ENCODE results near the gene IRF7.

The IRF7 gene

GRCh38 chr11:571802-572185 lies 44.0 kb downstream of the IRF7 start:
- Histone ChIP-seq H3K27me3 (ENCODE audit: insufficient read depth, low read depth, severe bottlenecking) (no peaks in the 10 kb centered on the region), H3K9me3 (ENCODE audit: severe bottlenecking) (no peaks in the 10 kb centered on the region), H3K27ac (no peak overlapping the region), H3K4me3 (ENCODE audit: low read depth, low read length) (no peak overlapping the region), H3K36me3 (no peaks in the 10 kb centered on the region; the same call in 1 of the 2 replicates)
- TF ChIP-seq, protein P1, sequence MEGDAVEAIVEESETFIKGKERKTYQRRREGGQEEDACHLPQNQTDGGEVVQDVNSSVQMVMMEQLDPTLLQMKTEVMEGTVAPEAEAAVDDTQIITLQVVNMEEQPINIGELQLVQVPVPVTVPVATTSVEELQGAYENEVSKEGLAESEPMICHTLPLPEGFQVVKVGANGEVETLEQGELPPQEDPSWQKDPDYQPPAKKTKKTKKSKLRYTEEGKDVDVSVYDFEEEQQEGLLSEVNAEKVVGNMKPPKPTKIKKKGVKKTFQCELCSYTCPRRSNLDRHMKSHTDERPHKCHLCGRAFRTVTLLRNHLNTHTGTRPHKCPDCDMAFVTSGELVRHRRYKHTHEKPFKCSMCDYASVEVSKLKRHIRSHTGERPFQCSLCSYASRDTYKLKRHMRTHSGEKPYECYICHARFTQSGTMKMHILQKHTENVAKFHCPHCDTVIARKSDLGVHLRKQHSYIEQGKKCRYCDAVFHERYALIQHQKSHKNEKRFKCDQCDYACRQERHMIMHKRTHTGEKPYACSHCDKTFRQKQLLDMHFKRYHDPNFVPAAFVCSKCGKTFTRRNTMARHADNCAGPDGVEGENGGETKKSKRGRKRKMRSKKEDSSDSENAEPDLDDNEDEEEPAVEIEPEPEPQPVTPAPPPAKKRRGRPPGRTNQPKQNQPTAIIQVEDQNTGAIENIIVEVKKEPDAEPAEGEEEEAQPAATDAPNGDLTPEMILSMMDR (IDR thresholded peaks at IDR 0.05; ENCODE audit: low read depth, low read length) = no peak
- DNase-seq = no peak

DNA sequence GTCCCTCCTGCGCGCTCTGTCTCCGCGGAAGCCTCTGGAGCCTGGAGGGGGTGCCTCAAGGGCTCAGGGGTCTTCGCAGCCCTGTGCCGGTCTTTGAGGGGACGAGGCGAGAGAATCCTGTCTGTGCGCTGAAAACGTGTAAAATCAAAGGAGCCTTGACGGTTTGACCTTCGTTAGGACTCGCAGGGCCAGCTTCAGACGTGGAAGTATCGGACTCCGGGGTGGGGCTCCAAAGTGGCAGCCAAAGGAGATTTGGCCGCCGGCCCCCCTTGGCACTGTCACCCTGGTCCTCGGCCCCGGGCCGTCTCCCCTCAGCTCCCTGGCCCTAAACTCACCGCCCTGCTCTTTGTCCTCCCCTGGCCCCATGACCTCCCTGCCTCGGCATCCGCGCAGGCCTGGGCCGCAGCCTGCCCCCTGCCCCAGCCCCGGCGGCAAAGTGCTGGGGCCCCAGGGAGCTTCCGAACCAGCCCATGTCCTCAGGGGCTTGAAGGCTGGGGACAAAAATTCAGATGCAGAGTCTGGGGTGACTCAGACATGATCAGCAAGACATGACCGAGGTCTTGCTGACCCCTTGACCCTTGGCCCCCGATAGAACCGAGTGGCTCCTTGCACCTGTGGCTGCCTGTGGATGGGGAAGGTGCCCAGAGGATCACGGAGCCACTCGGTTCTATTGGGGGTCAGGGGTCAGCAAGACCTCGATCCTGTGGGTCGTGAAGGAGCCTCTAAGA lies 46.4 kb downstream of the IRF7 start:
- H3K27me3 ChIP-seq (ENCODE audit: insufficient read depth, low read depth, severe bottlenecking) = no peaks in the 10 kb centered on the region
- peak overlapping the region; percentile 81 for H3K27ac ChIP-seq
- no peak for DNase-seq
- H3K9me3 ChIP-seq (ENCODE audit: severe bottlenecking) = no peaks in the 10 kb centered on the region
- TF ChIP-seq, protein P1 (IDR thresholded peaks at IDR 0.05; ENCODE audit: low read depth, low read length) = no peak
- no peaks in the 10 kb centered on the region; the same call in 1 of the 2 replicates for H3K36me3 ChIP-seq
- H3K4me3 ChIP-seq (ENCODE audit: low read depth, low read length) = peak overlapping the region; percentile 53

DNA sequence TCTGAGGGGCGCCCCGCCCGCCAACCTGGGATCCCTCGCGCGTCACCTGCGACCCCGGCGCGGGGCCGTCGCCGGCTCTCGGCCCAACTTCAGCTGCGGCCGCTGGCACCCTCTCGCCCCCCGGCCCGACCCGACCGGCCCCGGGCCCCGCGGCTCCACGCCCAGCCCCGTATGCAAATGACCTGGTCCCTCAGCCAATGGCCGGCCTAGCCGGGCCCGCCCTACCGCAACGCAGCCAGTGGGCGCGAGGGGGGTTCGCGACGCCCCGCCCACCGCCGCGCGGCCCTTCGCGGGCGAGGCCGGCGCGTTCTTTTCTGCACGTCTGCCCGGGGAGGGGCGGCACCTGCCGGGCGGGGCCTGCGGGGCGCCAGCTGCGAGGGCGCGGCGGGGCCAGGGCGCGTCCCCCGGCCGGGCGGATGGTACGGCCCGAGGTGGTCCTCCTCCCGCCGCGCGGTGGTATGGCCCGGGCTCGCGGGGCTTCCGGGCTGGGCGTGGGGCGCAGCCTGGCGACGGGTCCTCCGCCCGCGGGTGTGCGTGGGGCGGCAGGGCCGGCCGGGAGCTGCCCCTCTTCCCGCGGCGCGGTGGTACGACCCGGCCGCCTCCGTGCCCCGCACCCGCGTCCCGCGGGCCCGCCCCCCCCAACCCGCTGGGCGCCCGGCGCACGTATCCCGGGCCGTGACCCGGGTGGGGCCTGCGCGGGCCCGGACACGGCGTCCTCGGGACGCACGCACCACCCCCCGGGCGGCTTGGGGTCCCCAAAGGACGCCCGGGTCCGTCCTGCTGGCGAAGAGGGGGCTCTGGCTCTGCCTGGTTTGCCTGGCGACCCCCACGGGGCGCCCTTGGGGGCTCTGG lies 47.2 kb downstream of the IRF7 start:
- H3K9me3 ChIP-seq (ENCODE audit: severe bottlenecking) = no peaks in the 10 kb centered on the region
- TF ChIP-seq, protein P1 (IDR thresholded peaks at IDR 0.05; ENCODE audit: low read depth, low read length) = no peak
- H3K27me3 ChIP-seq (ENCODE audit: insufficient read depth, low read depth, severe bottlenecking) = no peaks in the 10 kb centered on the region
- H3K27ac ChIP-seq = peak overlapping the region; percentile 81
- peak; percentile 95 for DNase-seq
- H3K4me3 ChIP-seq (ENCODE audit: low read depth, low read length) = peak overlapping the region; percentile 71
- no peaks in the 10 kb centered on the region; the same call in 1 of the 2 replicates for H3K36me3 ChIP-seq

DNA sequence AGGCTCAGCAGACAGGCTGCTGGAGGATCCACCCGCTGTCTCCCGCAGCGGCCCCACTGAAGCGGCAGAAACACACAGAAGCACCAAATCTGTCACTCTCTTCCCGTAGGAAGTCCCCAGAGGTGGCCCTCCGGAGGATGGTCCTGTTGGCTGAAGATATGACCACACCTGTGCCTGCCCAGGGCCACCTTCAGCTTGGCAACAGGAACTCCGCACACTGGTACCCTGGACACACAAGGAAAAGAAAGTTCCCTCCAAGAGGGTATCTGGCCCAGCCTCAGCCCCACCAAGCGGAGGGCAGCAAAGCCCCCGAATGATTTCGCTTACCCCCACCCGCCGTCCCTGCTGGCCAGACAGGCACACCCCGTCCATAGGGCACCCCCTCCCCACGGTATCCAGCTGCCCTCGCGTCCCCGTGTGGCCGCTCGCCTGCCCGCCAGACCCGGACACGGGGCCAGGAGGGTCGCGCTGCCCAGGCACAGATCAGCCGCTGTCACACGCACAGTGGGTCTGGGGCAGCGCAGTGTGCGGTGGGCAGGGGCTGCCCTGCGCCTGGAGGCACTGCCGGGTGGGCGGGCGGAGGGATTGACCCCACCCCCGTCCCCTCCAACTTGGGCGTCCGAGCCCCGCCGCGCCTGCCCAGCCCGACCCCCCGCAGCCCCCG lies 48.0 kb downstream of the IRF7 start:
- Histone ChIP-seq H3K27ac (peak overlapping the region; percentile 45), H3K27me3 (ENCODE audit: insufficient read depth, low read depth, severe bottlenecking) (no peaks in the 10 kb centered on the region), H3K4me3 (ENCODE audit: low read depth, low read length) (peak overlapping the region; percentile 71), H3K36me3 (peaks cover 4% of the 10 kb centered on the region; the same call in 1 of the 2 replicates), H3K9me3 (ENCODE audit: severe bottlenecking) (no peaks in the 10 kb centered on the region)
- TF ChIP-seq, protein P1 (IDR thresholded peaks at IDR 0.05; ENCODE audit: low read depth, low read length) = no peak
- no peak for DNase-seq

- H3K27ac ChIP-seq = no peak overlapping the region
- H3K4me3 ChIP-seq (ENCODE audit: low read depth, low read length) = peak overlapping the region; percentile 71
Measured at GRCh38 chr11:567011-567628, 48.6 kb downstream of the IRF7 start.

More at GRCh38 chr11:567011-567628, 48.6 kb downstream of the IRF7 start:
- Histone ChIP-seq H3K27me3 (ENCODE audit: insufficient read depth, low read depth, severe bottlenecking) (no peaks in the 10 kb centered on the region), H3K9me3 (ENCODE audit: severe bottlenecking) (no peaks in the 10 kb centered on the region), H3K36me3 (peaks cover 4% of the 10 kb centered on the region)
- TF ChIP-seq, protein P1 (IDR thresholded peaks at IDR 0.05; ENCODE audit: low read depth, low read length) = no peak
- no peak for DNase-seq
